Measurements from ENCODE around the gene BCS1L. TPM values are rescaled to one million over a fixed set of nuclear protein-coding genes. Genes with fewer than 3 reads are reported as not detected.

BCS1L gene
- total RNA-seq, 2 donors from 2014 or later: 16.8 to 21.2 TPM

GRCh38 chr2:218662377-218662776 lies 2.9 kb downstream of the BCS1L start:
- H3K4me3 ChIP-seq: no peak overlapping the region
- no peak for DNase-seq (ENCODE audit: low spot score)
- H3K27me3 ChIP-seq: no peaks in the 10 kb centered on the region
- peaks cover 50% of the 10 kb centered on the region for H3K36me3 ChIP-seq
- H3K27ac ChIP-seq: no peak overlapping the region
- H3K9me3 ChIP-seq: no peaks in the 10 kb centered on the region
- peaks cover 0 to 16% of the 10 kb centered on the region in 2 donors for H3K4me1 ChIP-seq
- TF ChIP-seq CTCF (IDR thresholded peaks at IDR 0.05): no peak

GRCh38 chr2:218662827-218663226 lies 3.3 kb downstream of the BCS1L start:
- DNase-seq (ENCODE audit: low spot score): no peak
- peaks cover 54% of the 10 kb centered on the region for H3K36me3 ChIP-seq
- no peaks in the 10 kb centered on the region for H3K9me3 ChIP-seq
- H3K27ac ChIP-seq: no peak overlapping the region
- H3K27me3 ChIP-seq: no peaks in the 10 kb centered on the region
- H3K4me3 ChIP-seq: no peak overlapping the region
- peaks cover 0 to 16% of the 10 kb centered on the region in 2 donors for H3K4me1 ChIP-seq
- TF ChIP-seq CTCF (IDR thresholded peaks at IDR 0.05): no peak

GRCh38 chr2:218663901-218664300 lies 4.4 kb downstream of the BCS1L start:
- no peak for DNase-seq (ENCODE audit: low spot score)
- TF ChIP-seq CTCF (IDR thresholded peaks at IDR 0.05): no peak
- H3K4me1 ChIP-seq: peaks cover 0 to 7% of the 10 kb centered on the region in 2 donors
- H3K36me3 ChIP-seq: peaks cover 64% of the 10 kb centered on the region
- no peak overlapping the region for H3K27ac ChIP-seq
- no peaks in the 10 kb centered on the region for H3K9me3 ChIP-seq
- no peak overlapping the region for H3K4me3 ChIP-seq
- H3K27me3 ChIP-seq: no peaks in the 10 kb centered on the region

GRCh38 chr2:218664653-218665052 lies 5.2 kb downstream of the BCS1L start:
- no peak for DNase-seq (ENCODE audit: low spot score)
- peaks cover 0 to 7% of the 10 kb centered on the region in 2 donors for H3K4me1 ChIP-seq
- H3K36me3 ChIP-seq: peaks cover 64% of the 10 kb centered on the region
- no peak overlapping the region for H3K27ac ChIP-seq
- no peak overlapping the region for H3K4me3 ChIP-seq
- no peaks in the 10 kb centered on the region for H3K27me3 ChIP-seq
- no peak for TF ChIP-seq CTCF (IDR thresholded peaks at IDR 0.05)
- no peaks in the 10 kb centered on the region for H3K9me3 ChIP-seq

GRCh38 chr2:218671097-218671653 lies 11.7 kb downstream of the BCS1L start:
- H3K36me3 ChIP-seq: peaks cover 35% of the 10 kb centered on the region
- no peaks in the 10 kb centered on the region for H3K27me3 ChIP-seq
- peaks cover 0 to 17% of the 10 kb centered on the region in 2 donors for H3K4me1 ChIP-seq
- no peak for TF ChIP-seq CTCF (IDR thresholded peaks at IDR 0.05)
- peak overlapping the region; percentile 67 to 75 for H3K27ac ChIP-seq
- no peak for DNase-seq (ENCODE audit: low spot score)
- H3K4me3 ChIP-seq: peak overlapping the region; percentile 85 to 88
- H3K9me3 ChIP-seq: no peaks in the 10 kb centered on the region

Measured in right atrium auricular region (tissue), 2 donors.